Glutamatergic neuron (in vitro differentiated cells): ENCODE data around the gene NCKIPSD. TPM values are rescaled to one million over a fixed set of nuclear protein-coding genes. Genes with fewer than 3 reads are reported as not detected.

ENCODE experiments used
- DNase-seq: peaks from one replicate; pipeline ENCODE4 v3.0.0; 2022
- H3K27ac Mint-ChIP-seq: one replicate; pipeline ENCODE4 v1.8.0; 2020; ENCODE audit warnings: mild to moderate bottlenecking, mixed read lengths, inconsistent platforms; ENCODE audit not compliant: unreplicated experiment
- H3K27me3 Mint-ChIP-seq: one replicate; pipeline ENCODE4 v1.8.0; 2020; ENCODE audit warnings: mild to moderate bottlenecking, moderate library complexity, mixed read lengths, inconsistent platforms; ENCODE audit not compliant: unreplicated experiment
- H3K36me3 Mint-ChIP-seq: one replicate; pipeline ENCODE4 v1.8.0; 2020; ENCODE audit warnings: mild to moderate bottlenecking, mixed read lengths, inconsistent platforms; ENCODE audit not compliant: unreplicated experiment
- H3K4me1 Mint-ChIP-seq: one replicate; pipeline ENCODE4 v1.8.0; 2020; ENCODE audit warnings: mild to moderate bottlenecking, low read depth, mixed read lengths, inconsistent platforms; ENCODE audit not compliant: unreplicated experiment
- H3K4me3 Mint-ChIP-seq: one replicate; pipeline ENCODE4 v1.8.0; 2020; ENCODE audit warnings: mild to moderate bottlenecking, mixed read lengths, inconsistent platforms; ENCODE audit not compliant: unreplicated experiment
- H3K9me3 Mint-ChIP-seq: one replicate; pipeline ENCODE4 v1.8.0; 2020; ENCODE audit warnings: mild to moderate bottlenecking, moderate library complexity, mixed read lengths, inconsistent platforms; ENCODE audit not compliant: unreplicated experiment
- CTCF ChIP-seq: fragments of 200-600 bp; sonication (generic); IDR thresholded peaks from one replicate; pipeline ENCODE4 v1.5.0; 2021; ENCODE audit not compliant: partially characterized antibody, unreplicated experiment
- total RNA-seq: library from RNA; stranded (reverse); fragmentation: NEBNext Ultra II Directional; extraction: Animal tissue kit (Norgen Biotek cat#: 25700); gene quantifications from one replicate; pipeline ENCODE4 v1.2.1, GENCODE V29; 2021; ENCODE audit not compliant: unreplicated experiment

The NCKIPSD gene
- total RNA-seq, 1 donor from 2014 or later: 35.5 TPM

- Mint-ChIP-seq H3K27ac (peak overlapping the region; percentile 93), H3K9me3 (peaks cover 25% of the 10 kb centered on the region), H3K27me3 (peaks cover 20% of the 10 kb centered on the region), H3K36me3 (peaks cover 19% of the 10 kb centered on the region), H3K4me1 (peaks cover 14% of the 10 kb centered on the region), H3K4me3 (peak overlapping the region; percentile 89)
- no peak for TF ChIP-seq CTCF
- peak; percentile 67 for DNase-seq
Observed at GRCh38 chr3:48661501-48662144, 24.1 kb downstream of the NCKIPSD start.

GRCh38 chr3:48660800-48661400, 24.8 kb downstream of the NCKIPSD start:
- H3K4me3 Mint-ChIP-seq: peak overlapping the region; percentile 46

GRCh38 chr3:48656841-48657281, 28.9 kb downstream of the NCKIPSD start:
- DNase-seq: no peak

More at GRCh38 chr3:48660800-48661400, 24.8 kb downstream of the NCKIPSD start:
- peaks cover 25% of the 10 kb centered on the region for H3K9me3 Mint-ChIP-seq
- H3K36me3 Mint-ChIP-seq: peaks cover 19% of the 10 kb centered on the region
- no peak for DNase-seq
- H3K27ac Mint-ChIP-seq: no peak overlapping the region
- peaks cover 14% of the 10 kb centered on the region for H3K4me1 Mint-ChIP-seq
- H3K27me3 Mint-ChIP-seq: peaks cover 21% of the 10 kb centered on the region
- TF ChIP-seq CTCF: no peak

GRCh38 chr3:48656061-48656840, 29.5 kb downstream of the NCKIPSD start:
- peak; percentile 77 for TF ChIP-seq CTCF
- H3K4me3 Mint-ChIP-seq: no peak overlapping the region
- H3K4me1 Mint-ChIP-seq: peaks cover 6% of the 10 kb centered on the region
- peaks cover 10% of the 10 kb centered on the region for H3K27me3 Mint-ChIP-seq
- peak; percentile 88 for DNase-seq
- H3K36me3 Mint-ChIP-seq: peaks cover 23% of the 10 kb centered on the region
- no peak overlapping the region for H3K27ac Mint-ChIP-seq
- H3K9me3 Mint-ChIP-seq: peaks cover 30% of the 10 kb centered on the region

More at GRCh38 chr3:48656841-48657281, 28.9 kb downstream of the NCKIPSD start:
- H3K27me3 Mint-ChIP-seq: peaks cover 10% of the 10 kb centered on the region
- H3K4me1 Mint-ChIP-seq: peaks cover 7% of the 10 kb centered on the region
- peak overlapping the region; percentile 38 for H3K4me3 Mint-ChIP-seq
- H3K9me3 Mint-ChIP-seq: peaks cover 30% of the 10 kb centered on the region
- TF ChIP-seq CTCF: no peak
- H3K27ac Mint-ChIP-seq: no peak overlapping the region
- H3K36me3 Mint-ChIP-seq: peaks cover 23% of the 10 kb centered on the region
